ENCODE measurements around the gene METRN.
"Not testable (repeated sequence)": the region's sequence is repeated elsewhere in the genome, so short reads cannot be mapped to it uniquely, and the experiment has no call there.

The METRN gene

DNA sequence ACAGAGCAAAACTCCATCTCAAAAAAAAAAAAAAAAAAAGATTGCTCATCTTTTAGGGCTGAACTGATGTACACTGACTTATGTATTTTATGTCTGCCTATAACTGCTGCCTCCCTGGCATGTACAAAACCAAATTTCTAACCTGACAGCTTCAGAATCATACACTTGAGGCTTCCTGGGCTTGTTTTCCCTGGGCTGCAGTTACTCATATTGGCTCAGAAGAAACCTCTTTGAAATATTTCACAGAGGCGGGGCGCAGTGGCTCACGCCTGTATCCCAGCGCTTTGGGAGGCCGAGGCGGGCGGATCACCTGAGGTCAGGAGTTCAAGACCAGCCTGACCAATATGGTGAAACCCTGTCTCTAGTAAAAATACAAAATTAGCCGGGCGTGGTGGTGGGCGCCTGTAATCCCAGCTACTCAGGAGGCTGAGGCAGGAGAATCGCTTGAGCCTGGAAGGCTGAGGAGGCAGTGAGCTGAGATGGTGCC, 39.2 kb downstream of the METRN start:
- not testable (repeated sequence) for H3K27ac Mint-ChIP-seq, H3K4me3 Mint-ChIP-seq

DNA sequence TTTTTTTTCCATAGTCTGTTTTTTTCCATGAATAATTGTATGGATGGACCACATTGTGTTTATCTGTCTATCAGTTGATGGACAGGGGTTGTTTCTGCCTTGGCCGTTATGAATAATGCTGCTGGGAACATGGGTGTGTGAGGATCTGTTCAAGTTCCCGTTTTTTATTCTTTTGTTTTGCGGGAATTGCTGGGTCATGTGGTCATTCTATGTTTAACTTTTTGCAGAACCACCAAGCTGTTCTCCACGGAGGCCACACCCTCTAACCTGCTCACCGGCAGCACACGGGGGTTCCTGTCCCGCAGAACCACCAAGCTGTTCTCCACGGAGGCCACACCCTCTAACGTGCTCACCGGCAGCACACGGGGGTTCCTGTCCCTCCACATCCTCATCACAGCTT, 39.7 kb downstream of the METRN start:
- Mint-ChIP-seq H3K4me3 (no peak overlapping the region), H3K27ac (no peak overlapping the region), H3K9me3 (ENCODE audit: low read depth) (no peaks in the 10 kb centered on the region), H3K4me1 (ENCODE audit: low read depth) (no peaks in the 10 kb centered on the region), H3K36me3 (no peaks in the 10 kb centered on the region), H3K27me3 (peaks cover 4% of the 10 kb centered on the region)

More for the DNA sequence above, 39.2 kb downstream of the METRN start:
- not testable (repeated sequence) for H3K36me3 Mint-ChIP-seq; H3K4me1 Mint-ChIP-seq (ENCODE audit: low read depth); H3K9me3 Mint-ChIP-seq (ENCODE audit: low read depth); H3K27me3 Mint-ChIP-seq

- Mint-ChIP-seq H3K9me3 (ENCODE audit: low read depth) (no peaks in the 10 kb centered on the region), H3K36me3 (no peaks in the 10 kb centered on the region), H3K27me3 (peaks cover 6% of the 10 kb centered on the region), H3K4me3 (no peak overlapping the region), H3K27ac (no peak overlapping the region), H3K4me1 (ENCODE audit: low read depth) (no peaks in the 10 kb centered on the region)
Measured at GRCh38 chr16:756428-756827, 41.5 kb downstream of the METRN start.

- Mint-ChIP-seq H3K27me3 (peaks cover 6% of the 10 kb centered on the region), H3K4me3 (no peak overlapping the region), H3K4me1 (ENCODE audit: low read depth) (no peaks in the 10 kb centered on the region), H3K9me3 (ENCODE audit: low read depth) (no peaks in the 10 kb centered on the region), H3K36me3 (no peaks in the 10 kb centered on the region), H3K27ac (no peak overlapping the region)
Measured at GRCh38 chr16:759110-759910, 44.4 kb downstream of the METRN start.

- Mint-ChIP-seq H3K27me3 (peaks cover 6% of the 10 kb centered on the region), H3K36me3 (no peaks in the 10 kb centered on the region), H3K9me3 (ENCODE audit: low read depth) (no peaks in the 10 kb centered on the region), H3K4me1 (ENCODE audit: low read depth) (no peaks in the 10 kb centered on the region), H3K27ac (no peak overlapping the region), H3K4me3 (no peak overlapping the region)
Measured at GRCh38 chr16:760065-760464, 45.1 kb downstream of the METRN start.

DNA sequence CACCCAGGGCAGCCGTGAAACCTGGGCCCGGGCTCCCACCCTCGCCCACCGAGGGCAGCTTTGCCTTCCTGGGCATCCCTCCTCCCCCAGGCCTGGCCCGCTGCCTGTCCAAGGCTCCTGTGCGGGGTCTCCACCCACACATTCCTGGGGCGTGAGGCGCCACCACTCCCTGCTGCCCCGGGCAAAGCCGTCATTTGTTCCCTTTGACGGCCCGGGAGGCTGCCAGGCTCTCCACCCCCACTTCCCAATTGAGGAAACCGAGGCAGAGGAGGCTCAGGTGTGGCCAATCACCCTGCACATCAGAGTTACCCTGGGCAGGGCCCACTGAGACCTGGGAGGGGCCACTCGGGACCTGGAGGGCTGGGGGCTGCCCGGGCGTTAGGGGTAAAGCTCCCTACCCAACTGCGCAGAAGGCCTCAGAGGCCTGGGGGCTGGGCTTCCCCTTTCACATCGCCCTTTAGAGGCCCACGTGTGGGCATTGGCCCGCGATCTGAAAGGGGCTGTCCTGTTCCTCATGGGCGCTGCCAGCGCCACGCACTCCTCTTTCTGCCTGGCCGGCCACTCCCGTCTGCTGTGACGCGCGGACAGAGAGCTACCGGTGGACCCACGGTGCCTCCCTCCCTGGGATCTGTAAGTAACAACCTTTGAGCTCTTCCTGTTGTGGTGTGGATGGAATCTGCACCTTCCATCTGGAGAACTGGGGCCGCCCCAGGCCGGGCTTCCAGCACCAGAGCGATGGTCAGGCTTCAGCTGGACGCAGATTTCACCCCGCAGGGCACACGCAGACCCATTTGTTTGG, 45.8 kb downstream of the METRN start, which contains the start of gene MSLN:
TSS of gene MSLN (plus strand) at position 190 of the 799 bp plus-strand sequence. CDS start 1,947 bp downstream, outside the sequence.
- Mint-ChIP-seq H3K27me3 (peaks cover 6% of the 10 kb centered on the region), H3K4me1 (ENCODE audit: low read depth) (no peaks in the 10 kb centered on the region), H3K36me3 (no peaks in the 10 kb centered on the region), H3K4me3 (no peak within 1 kb of the TSS), H3K9me3 (ENCODE audit: low read depth) (no peaks in the 10 kb centered on the region), H3K27ac (no peak within 1 kb of the TSS)

DNA sequence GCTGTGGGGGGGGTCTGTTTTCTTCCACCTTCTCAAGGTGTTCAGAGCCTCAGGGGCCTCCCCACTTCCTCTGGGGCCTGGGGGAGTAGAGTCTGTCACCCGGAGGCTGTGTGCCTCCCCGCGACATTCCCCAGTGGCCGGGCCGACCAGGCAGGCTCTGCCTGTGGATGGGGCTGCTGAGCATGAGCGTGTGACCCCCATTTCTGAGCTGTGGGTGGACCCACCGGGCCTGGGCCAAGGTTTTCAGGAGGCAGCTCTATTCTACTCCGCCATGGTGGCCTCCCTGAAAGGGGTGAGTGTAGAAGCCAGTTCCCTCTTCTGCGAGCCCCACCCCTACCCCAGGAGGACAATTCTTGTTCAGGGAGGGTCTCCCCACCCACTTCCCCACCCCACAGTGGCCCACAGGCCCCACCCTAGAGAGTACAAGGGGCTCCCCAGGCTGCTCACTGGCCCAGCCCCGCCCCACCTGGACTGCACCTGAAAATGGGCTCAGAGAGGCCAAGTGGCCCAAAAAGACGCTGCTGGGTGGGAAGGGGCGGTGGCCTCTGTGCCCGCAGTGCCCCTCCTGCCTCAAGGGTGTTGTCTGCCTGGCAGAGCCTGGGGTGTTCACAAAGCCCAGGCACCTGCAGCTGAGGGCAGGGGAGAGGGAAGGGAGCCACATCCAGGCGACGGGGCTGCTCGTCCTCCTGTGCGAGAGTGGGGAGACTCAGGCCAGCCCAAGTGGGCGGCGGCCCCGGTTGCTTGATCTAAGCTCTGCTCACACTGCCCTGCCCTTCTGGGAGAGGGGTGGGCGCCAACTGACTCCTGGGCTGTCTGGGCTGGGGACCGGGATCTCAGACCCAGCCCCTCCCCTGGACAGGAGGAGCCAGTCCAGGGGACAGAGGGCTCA, 47.0 kb downstream of the METRN start:
- no peaks in the 10 kb centered on the region for H3K9me3 Mint-ChIP-seq (ENCODE audit: low read depth)
- peaks cover 6% of the 10 kb centered on the region for H3K27me3 Mint-ChIP-seq
- H3K27ac Mint-ChIP-seq: no peak overlapping the region
- H3K36me3 Mint-ChIP-seq: no peaks in the 10 kb centered on the region
- no peak overlapping the region for H3K4me3 Mint-ChIP-seq
- H3K4me1 Mint-ChIP-seq (ENCODE audit: low read depth): no peaks in the 10 kb centered on the region

GRCh38 chr16:762595-763268, 47.8 kb downstream of the METRN start:
- H3K4me3 Mint-ChIP-seq: no peak overlapping the region
- H3K27ac Mint-ChIP-seq: no peak overlapping the region
- H3K4me1 Mint-ChIP-seq (ENCODE audit: low read depth): no peaks in the 10 kb centered on the region
- no peaks in the 10 kb centered on the region for H3K36me3 Mint-ChIP-seq
- H3K27me3 Mint-ChIP-seq: peaks cover 3% of the 10 kb centered on the region
- no peaks in the 10 kb centered on the region for H3K9me3 Mint-ChIP-seq (ENCODE audit: low read depth)

GRCh38 chr16:763369-764183, 48.7 kb downstream of the METRN start:
- peaks cover 2% of the 10 kb centered on the region for H3K27me3 Mint-ChIP-seq
- no peaks in the 10 kb centered on the region for H3K4me1 Mint-ChIP-seq (ENCODE audit: low read depth)
- no peaks in the 10 kb centered on the region for H3K36me3 Mint-ChIP-seq
- H3K27ac Mint-ChIP-seq: no peak overlapping the region
- H3K4me3 Mint-ChIP-seq: no peak overlapping the region
- no peaks in the 10 kb centered on the region for H3K9me3 Mint-ChIP-seq (ENCODE audit: low read depth)

GRCh38 chr16:764184-764750, 49.3 kb downstream of the METRN start:
- Mint-ChIP-seq H3K4me1 (ENCODE audit: low read depth) (no peaks in the 10 kb centered on the region), H3K4me3 (no peak overlapping the region), H3K9me3 (ENCODE audit: low read depth) (no peaks in the 10 kb centered on the region), H3K36me3 (no peaks in the 10 kb centered on the region), H3K27me3 (peaks cover 2% of the 10 kb centered on the region), H3K27ac (no peak overlapping the region)

- Mint-ChIP-seq H3K27me3 (no peaks in the 10 kb centered on the region), H3K4me3 (no peak overlapping the region), H3K27ac (no peak overlapping the region), H3K9me3 (ENCODE audit: low read depth) (no peaks in the 10 kb centered on the region), H3K36me3 (no peaks in the 10 kb centered on the region), H3K4me1 (ENCODE audit: low read depth) (no peaks in the 10 kb centered on the region)
Measured at GRCh38 chr16:764848-765487, 50.0 kb downstream of the METRN start.

- Mint-ChIP-seq H3K9me3 (ENCODE audit: low read depth) (no peaks in the 10 kb centered on the region), H3K27me3 (no peaks in the 10 kb centered on the region), H3K27ac (no peak overlapping the region), H3K4me1 (ENCODE audit: low read depth) (no peaks in the 10 kb centered on the region), H3K36me3 (no peaks in the 10 kb centered on the region), H3K4me3 (no peak overlapping the region)
Measured at GRCh38 chr16:765488-765865, 50.6 kb downstream of the METRN start.

Measured in activated naive CD8-positive, alpha-beta T cell (primary cell).